ENCODE data around the gene PKP2.
"Not testable (repeated sequence)": the region's sequence is repeated elsewhere in the genome, so short reads cannot be mapped to it uniquely, and the experiment has no call there.

Gene PKP2

DNA sequence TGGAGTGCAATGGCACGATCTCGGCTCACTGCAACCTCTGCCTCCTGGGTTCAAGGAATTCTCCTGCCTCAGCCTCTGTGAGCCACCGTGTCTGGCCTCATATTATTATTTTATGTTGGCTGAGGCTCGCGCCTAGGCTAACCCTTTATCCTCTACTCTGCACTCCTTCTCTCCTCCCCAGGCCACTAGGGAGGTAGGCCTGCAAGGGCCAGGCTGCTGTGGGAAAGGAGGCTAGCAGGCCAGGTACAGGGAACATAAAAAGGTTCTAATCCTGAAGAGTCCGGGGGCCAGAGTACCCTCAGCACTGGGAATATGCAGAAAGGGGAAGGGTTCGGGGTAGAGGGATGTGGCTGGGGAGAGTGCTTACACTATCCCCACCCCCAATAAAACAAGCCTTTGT lies 14.9 kb downstream of the PKP2 start:
- TF ChIP-seq, protein P1, sequence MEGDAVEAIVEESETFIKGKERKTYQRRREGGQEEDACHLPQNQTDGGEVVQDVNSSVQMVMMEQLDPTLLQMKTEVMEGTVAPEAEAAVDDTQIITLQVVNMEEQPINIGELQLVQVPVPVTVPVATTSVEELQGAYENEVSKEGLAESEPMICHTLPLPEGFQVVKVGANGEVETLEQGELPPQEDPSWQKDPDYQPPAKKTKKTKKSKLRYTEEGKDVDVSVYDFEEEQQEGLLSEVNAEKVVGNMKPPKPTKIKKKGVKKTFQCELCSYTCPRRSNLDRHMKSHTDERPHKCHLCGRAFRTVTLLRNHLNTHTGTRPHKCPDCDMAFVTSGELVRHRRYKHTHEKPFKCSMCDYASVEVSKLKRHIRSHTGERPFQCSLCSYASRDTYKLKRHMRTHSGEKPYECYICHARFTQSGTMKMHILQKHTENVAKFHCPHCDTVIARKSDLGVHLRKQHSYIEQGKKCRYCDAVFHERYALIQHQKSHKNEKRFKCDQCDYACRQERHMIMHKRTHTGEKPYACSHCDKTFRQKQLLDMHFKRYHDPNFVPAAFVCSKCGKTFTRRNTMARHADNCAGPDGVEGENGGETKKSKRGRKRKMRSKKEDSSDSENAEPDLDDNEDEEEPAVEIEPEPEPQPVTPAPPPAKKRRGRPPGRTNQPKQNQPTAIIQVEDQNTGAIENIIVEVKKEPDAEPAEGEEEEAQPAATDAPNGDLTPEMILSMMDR (IDR thresholded peaks at IDR 0.05; ENCODE audit: low read depth, low read length, missing control alignments), result no peak
- in situ Hi-C loops (cut with HindIII; ENCODE audit: low sequenced_read_pairs), result no loop called here
- no peak for DNase-seq (ENCODE audit: low read depth)

DNA sequence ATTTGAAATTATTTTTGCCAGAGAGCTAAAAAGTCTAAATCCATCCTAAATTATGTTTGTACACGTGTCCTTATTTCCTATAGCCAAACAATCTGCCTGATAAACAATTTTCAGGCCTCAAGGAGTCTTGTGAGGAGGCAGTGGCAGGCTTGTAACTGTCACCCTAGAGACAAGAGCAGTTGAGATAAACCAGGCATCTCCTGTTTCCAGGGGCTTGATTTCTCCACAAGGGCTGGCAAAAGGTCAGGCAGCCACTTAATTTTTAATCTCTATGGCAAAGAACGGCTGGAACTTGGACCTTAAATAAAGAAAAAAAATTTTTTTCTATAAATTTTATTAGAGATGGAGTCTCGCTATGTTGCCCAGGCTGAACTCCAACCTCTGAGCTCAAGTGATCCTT lies 15.5 kb downstream of the PKP2 start:
- H3K4me3 ChIP-seq (ENCODE audit: low read depth, low read length), result no peak overlapping the region
- TF ChIP-seq, protein P1 (IDR thresholded peaks at IDR 0.05; ENCODE audit: low read depth, low read length, missing control alignments), result no peak
- no peak for DNase-seq (ENCODE audit: low read depth)
- in situ Hi-C loops (cut with HindIII; ENCODE audit: low sequenced_read_pairs), result no loop called here

More for the DNA sequence above, 14.9 kb downstream of the PKP2 start:
- H3K4me3 ChIP-seq (ENCODE audit: low read depth, low read length), result no peak overlapping the region

GRCh38 chr12:32879066-32879465 lies 17.5 kb downstream of the PKP2 start:
- in situ Hi-C loops (cut with HindIII; ENCODE audit: low sequenced_read_pairs); DNase-seq (ENCODE audit: low read depth); H3K4me3 ChIP-seq (ENCODE audit: low read depth, low read length): not testable (repeated sequence)

DNA sequence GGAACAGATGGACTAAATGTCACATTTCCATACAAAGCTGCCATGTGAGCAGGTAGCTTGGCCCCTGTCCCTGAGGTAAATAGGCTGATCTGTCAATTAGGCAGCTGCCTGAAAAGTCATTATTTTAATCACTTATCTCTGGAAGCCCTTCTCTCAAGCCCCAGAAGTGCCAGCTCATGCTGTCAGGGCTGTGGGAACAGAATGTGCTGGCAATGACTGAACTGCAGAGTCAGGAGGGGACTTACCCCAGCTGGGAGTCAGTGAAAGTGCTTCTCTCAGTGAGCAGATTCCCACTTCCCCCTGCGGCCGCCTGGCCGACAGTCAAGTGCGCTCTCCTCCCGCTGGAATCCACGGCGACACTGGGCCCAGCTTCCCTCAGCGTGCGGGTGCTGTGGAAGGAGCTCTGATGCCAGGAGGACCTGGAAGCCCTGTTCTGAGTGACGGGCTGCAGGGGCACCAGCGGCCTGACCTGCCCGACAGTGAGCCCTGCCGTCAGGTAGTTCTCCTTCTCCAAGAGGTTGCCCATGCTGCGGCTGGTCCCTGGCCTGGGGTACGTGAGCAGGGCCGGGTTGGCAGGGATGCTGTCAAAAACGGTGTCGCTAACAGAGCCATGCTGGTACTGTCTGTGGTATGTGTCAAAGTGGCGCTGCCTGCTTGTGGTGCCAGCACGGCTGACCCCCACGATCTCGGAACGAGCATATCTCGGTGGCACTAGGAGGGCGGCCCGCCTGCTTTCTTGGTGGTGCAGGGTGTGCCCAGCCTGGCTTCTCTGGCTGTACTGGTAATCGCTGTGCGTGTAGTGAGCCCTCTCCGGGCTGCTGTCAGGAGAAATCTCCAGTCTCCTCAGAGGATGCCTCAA lies 18.7 kb downstream of the PKP2 start:
- TF ChIP-seq, protein P1 (IDR thresholded peaks at IDR 0.05; ENCODE audit: low read depth, low read length, missing control alignments), result no peak
- no peak for DNase-seq (ENCODE audit: low read depth)
- H3K4me3 ChIP-seq (ENCODE audit: low read depth, low read length), result no peak overlapping the region
- in situ Hi-C loops (cut with HindIII; ENCODE audit: low sequenced_read_pairs), result no loop called here

DNA sequence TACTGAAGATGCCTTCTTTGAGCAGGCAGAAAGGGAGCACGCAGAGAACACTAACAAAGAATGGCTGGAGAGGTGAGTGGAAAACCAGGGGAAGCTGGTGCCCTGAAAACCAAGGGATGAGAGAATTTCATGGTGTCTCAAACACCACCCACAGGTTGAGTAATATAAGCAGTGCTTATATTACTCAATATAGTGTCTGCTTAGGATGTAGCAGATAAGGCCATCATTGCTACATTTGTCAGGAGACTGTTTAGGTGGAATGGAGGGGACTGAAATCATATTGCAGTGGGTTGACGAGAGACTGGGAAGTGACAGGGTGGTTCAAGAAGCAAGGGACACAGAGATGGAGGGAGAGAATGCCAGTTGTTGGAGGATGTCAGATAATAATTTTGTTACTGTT lies 20.6 kb downstream of the PKP2 start:
- TF ChIP-seq, protein P1 (IDR thresholded peaks at IDR 0.05; ENCODE audit: low read depth, low read length, missing control alignments), result no peak
- H3K4me3 ChIP-seq (ENCODE audit: low read depth, low read length), result no peak overlapping the region
- DNase-seq (ENCODE audit: low read depth), result no peak
- in situ Hi-C loops (cut with HindIII; ENCODE audit: low sequenced_read_pairs), result no loop called here

- H3K4me3 ChIP-seq (ENCODE audit: low read depth, low read length), result no peak overlapping the region
- TF ChIP-seq, protein P1 (IDR thresholded peaks at IDR 0.05; ENCODE audit: low read depth, low read length, missing control alignments), result no peak
- in situ Hi-C loops (cut with HindIII; ENCODE audit: low sequenced_read_pairs), result no loop called here
- no peak for DNase-seq (ENCODE audit: low read depth)
Measured at GRCh38 chr12:32874975-32875374, 21.6 kb downstream of the PKP2 start.

DNA sequence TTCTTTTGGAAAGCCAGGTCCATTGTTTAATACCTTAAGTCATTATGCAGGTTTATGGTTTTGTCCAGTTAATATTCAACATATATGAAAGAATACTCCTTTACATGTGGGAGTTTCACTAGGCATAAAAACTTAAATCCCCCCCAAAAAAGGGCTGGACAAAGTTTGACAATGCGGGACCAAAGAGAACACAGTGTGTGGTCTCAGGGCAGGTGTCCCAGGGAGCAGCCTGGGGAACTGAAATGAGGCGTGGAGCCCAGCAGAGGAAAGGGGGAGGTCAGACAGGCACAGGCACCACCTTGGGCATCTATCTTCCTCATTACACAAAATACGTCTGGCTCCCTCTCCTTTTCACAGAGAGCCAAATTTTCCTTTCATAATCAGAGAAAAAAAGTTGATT lies 22.5 kb downstream of the PKP2 start:
- no peak overlapping the region for H3K4me3 ChIP-seq (ENCODE audit: low read depth, low read length)
- DNase-seq (ENCODE audit: low read depth), result no peak
- in situ Hi-C loops (cut with HindIII; ENCODE audit: low sequenced_read_pairs), result no loop called here
- TF ChIP-seq, protein P1 (IDR thresholded peaks at IDR 0.05; ENCODE audit: low read depth, low read length, missing control alignments), result no peak

DNA sequence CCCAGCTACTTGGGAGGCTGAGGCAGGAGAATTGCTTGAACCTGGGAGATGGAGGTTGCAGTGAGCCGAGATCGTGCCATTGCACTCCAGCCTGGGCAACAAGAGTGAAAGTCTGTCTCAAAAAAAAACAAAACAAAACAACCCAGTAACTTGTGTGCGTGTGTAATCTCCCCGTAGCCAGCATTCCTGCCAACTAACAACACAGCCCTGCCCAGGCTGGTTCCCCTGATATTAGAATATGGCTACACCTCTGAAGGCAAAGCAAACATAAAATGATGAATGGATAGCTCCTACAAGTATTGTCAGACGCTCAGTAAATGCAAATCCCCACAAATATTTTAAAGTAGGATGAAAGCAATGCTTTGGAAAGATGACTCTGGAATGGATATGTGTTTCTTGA lies 24.2 kb downstream of the PKP2 start:
- DNase-seq (ENCODE audit: low read depth); in situ Hi-C loops (cut with HindIII; ENCODE audit: low sequenced_read_pairs); H3K4me3 ChIP-seq (ENCODE audit: low read depth, low read length): not testable (repeated sequence)

All from astrocyte of the cerebellum (primary cell).